NOMO-1 treated with DMSO at 0.1 percent for 48 hours (cell line): ENCODE measurements around the gene SLC6A16.
"Not testable (repeated sequence)": the region's sequence is repeated elsewhere in the genome, so short reads cannot be mapped to it uniquely, and the experiment has no call there.

ENCODE experiments used
- DNase-seq: peaks from one replicate; lab custom pipeline; 2025; ENCODE audit not compliant: unreplicated experiment; lab: John Stamatoyannopoulos, UW

SLC6A16 gene

DNA sequence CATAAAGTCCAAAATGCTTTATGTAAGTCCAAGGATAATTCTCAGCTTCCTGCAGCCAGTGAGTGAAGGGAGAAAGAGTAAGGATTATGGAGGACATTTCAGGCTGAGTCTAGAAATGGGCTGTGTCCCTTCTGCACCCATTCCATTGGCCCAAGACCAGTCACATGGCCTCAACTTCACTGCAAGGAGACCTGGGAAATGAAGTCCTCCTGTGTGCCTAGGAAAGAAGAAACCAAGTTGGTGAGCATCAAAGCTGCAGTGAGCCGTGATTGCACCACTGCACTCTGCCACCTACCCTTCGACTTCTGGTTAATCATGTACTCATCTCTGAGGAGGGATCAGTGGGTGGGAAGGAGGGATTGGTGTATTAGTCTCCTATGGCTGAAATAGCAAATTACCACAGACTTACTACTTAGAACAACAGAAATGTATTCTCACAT is 6.6 kb upstream of the SLC6A16 start:
- DNase-seq, result peak; percentile 82

DNA sequence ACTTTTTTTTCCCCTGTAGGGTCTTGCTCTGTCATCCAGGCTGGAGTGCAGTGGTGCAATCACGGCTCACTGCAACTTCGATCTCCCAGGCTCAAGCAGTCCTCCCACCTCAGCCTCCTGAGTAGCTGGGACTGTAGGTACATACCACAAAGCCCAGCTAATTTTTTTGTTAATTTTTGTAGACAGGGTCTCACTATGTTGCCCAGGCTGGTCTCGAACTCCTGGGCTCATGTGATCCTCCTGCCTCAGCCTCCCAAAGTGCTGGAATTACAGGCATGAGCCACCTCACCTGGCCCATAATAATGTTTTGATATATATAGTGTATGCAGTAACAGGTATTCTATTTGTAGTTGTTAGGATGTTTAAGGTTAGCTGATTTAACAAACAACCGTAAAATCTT is 6.2 kb upstream of the SLC6A16 start:
- not testable (repeated sequence) for DNase-seq

DNA sequence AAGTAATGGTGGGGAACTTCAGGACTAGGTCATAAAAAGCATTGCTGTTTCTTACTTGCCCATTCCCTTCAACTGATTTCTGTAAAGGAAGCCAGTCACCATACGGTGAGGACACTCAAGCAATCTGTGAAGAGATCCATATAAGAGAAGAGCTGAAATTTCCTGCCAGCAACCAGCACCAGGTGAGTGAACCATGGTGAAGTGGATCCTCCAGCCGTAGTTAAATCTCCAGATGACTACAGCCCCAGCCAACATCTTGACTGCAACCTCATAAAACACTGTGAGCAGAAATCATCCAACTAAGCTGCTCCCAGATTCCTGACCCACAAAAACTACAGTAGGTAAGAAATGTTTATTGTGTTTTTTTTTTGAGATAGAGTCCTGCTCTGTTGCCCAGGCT is 3.8 kb upstream of the SLC6A16 start:
- DNase-seq, result no peak

DNA sequence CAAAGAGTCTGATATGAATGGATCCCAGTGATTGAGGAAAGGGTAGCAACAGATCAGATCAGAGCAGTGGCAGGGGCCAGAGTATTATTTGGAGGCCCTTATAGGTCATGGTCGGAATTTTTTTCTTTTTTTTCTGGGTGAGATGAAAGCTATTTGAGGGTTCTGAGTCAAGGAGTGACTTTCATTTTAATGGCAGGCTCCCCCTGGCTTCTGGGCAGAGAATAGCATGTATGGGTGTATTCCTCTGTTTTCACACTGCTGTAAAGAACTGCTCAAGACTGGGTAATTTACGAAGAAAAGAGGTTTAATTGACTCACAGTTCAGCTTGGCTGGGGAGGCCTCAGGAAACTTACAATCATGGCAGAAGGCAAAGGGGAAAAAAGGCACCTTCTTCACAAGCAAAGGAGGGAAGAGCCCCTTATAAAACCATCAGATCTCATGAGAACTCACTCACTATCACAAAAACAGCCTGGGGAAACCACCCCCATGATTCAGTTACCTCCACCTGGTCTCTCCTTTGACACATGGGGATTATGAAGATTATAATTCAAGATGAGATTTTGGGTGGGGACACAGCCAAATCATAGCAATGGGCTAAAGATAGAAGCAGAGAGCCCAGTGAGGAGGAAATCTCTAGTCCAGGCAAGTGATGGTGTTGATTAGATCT is 3.0 kb upstream of the SLC6A16 start:
- DNase-seq, result peak; percentile 33

DNA sequence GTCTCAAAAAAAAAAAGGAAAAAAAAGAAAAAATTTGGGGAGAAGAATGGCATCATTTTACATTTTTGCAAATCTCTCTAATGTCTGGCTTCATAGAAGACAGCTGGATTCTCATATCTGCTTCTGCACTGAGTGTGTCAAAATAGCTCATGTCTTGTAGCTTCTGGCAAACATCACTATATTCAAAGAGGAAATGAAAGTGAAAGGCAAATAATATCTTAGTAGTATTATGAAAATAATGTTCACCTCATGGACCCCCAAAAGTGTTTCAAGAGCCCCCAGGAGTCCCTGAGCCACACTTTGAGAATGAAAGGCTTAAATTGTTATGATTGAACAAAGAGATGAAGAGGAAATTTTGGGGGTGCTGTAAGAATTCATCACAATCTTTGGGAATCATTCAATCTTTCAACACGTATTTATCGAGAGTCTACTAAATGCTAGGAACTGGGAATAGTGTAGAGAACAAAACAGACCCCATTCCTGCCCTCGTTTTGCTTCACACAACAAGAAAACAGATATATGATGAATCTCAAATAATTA is 1.2 kb upstream of the SLC6A16 start:
- peak; percentile 72 for DNase-seq

DNA sequence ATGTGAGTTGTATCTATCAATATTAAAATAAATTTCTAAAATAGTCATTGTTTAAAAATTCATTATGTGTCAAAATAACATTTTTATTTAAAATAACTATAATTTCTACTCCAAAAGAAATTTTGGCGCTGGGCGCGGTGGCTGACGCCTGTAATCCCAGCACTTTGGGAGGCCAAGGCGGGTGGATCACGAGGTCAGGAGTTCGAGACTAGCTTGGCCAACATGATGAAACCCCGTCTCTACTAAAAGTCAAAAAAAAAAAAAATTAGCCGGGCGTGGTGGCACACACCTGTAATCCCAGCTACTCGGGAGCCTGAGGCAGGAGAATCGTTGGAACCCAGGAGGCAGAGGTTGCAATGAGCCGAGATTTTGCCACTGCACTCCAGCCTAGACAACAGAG is 765 bp upstream of the SLC6A16 start:
- DNase-seq, result not testable (repeated sequence)

DNA sequence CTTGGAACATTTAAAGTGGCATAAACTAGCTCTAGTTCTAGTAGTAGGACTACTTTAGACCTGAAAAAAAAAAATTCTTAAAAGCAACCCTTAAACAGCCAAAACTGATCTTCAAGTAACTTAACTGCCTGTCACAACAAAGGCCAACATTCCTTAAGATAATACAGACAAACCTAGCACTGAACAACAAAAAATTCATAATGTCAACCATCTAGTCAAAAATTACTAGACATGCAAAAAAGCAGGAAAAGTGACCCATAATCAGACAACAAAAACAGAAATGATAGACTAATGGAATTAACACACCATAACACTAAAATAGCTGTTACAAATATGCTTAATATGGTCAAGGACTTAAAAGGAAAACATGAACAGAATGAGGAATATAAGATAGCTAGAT is 6.7 kb downstream of the SLC6A16 start:
- DNase-seq, result no peak

DNA sequence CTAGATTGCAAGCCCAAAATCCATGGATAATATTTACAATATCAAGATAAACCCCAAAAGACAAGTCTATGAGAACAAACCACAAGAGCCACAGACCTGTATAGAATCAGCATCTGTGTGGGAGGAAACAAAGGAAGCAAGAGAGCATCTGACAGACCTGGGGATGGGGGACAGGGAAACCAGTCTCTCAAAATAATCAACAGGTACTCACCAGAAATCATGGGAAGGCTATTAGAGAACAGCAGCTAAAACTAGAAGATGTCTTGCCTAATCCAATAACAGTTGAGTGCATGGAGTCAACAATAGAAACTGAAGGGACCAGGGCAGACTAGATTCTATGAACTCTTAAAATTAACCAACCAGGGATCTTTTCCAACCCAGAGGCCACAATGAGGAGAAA is 8.7 kb downstream of the SLC6A16 start:
- DNase-seq, result no peak

DNA sequence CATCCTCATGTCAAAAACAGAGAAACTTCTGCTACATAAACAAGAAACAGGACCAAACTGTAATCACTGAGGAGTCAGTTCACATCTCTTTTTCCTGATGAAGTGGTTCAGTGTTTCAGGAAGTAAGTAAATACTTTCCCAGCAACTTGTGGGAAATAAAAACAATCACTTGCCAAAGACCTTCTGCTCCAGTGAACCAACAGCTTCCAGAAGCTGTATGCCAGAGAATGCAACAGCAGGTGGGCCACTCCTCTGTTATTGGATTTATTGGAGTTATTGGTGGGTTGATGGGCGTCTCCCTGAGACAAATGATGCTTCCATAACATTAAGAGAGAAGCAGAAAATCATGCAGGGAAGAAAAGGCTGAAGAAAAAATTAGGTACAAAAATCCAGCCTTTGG is 9.9 kb downstream of the SLC6A16 start:
- DNase-seq, result no peak

DNA sequence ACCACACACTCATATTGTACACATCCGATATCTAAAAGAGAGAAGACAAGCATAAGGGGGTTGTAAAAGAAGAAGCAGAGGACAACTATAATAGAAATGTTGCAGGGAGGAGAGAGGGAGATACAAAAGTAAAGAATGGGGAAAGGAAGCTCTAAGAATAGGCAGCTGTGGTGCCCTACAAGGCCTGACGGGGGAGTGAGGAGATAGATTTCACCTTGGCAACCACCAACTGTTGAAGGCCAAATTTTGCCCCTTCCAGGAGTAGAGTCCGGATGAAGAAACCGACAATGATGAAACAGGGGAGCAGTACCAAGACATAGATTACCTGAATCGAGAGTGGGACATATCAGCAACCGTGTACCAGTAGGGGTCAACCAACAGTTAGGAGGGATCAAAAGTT is 15.9 kb downstream of the SLC6A16 start:
- DNase-seq, result no peak

DNA sequence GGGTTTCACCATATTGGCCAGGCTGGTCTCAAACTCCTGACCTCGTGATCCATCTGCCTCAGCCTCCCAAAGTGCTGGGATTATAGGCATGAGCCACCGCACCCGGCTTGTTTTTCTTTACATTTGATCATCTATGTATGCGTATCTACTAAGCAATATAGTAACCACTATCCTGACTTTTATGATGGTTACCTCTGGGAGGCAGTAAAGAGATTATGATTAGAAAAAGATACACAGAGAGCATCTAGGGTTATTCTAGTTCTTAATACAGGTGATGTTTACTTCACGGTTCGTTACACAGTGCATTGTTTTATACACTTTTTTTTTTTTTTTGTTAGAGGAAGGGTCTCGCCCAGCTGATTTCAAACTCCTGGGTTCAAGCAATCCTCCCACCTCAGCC is 18.3 kb downstream of the SLC6A16 start:
- DNase-seq, result peak; percentile 25

DNA sequence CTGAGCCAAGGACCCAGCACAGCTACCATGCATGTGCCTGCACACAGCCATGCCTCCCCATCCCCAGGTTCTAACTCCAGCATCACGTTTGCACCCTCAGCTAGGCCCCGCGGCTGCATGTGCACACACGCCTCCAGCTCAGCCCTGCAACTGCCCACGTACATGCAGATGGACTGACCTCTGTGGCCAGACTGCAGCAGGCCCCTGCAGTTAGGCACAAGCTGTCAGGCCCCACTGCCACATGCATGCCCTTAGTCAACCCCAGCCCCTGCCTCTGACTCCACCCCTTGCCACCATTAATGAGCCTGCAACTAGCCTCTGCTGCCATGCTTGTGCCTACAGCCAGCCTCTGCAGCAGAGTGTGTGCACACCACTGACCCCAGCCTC is 23.1 kb downstream of the SLC6A16 start:
- DNase-seq, result no peak

DNA sequence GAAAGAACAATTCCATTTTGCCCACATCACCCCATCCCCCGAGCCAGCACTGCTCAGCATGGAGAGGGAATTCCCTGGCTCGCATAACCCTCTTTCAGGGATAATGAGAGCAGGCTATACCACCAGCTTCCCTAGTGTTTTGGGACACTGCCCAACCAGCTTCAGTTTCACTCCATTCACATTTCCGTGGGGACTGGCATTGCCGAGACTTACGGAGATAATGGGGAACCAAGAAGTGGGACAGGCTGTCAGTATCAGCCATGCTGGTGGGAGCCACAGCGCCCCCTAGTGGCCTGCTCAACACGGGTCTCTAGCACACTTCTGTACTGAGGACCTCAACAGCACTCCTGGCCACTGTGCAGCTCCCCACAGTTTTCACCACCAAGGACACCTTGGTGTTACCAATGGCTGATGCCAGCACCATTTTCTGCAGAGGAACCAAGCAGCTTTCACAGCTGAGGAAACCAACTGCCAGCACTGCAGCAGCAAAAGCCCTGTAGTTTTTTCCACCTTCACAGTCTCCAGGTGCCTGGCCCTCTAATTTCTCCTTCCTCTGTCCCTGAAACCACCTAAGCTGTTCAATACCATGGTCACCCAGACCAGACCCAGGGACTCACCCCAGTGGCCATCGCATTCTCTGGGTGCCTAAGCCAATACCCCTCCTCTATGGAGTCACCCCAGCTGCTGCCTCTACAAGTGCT is 23.7 kb downstream of the SLC6A16 start:
- peak; percentile 72 for DNase-seq

DNA sequence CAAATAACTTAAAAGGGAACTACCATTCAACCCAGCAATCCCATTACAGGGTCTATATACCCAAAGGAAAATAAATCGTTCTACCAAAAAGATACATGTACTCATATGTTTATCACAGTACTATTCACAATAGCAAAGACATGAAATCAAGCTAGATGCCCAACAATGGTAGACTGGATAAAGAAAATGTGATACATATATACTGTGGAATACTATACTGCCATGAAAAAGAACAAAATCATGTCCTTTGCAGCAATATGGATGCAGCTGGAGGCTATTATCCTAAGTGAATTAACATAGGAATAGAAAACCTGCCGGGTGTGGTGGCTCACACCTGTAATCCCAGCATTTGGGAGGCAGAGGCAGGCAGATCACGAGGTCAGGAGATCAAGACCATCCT is 26.3 kb downstream of the SLC6A16 start:
- DNase-seq, result not testable (repeated sequence)

DNA sequence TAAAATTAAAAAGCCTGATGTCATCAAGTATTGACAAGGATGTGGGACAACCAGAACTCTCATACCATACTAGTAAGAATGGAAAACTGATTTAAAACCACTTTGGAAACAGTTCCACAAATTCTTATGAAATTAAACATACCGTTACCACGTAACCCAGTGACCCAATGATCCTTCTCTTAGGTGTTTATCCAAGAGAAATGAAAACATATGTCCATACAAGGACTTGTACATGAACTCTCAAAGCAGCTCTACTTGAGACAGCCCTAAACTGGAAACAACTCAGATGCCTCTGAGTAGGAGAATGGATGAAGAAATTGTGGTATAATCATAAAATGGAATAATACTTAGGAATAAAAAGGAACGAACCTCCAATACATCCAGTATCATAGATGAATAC is 27.6 kb downstream of the SLC6A16 start:
- DNase-seq, result no peak

DNA sequence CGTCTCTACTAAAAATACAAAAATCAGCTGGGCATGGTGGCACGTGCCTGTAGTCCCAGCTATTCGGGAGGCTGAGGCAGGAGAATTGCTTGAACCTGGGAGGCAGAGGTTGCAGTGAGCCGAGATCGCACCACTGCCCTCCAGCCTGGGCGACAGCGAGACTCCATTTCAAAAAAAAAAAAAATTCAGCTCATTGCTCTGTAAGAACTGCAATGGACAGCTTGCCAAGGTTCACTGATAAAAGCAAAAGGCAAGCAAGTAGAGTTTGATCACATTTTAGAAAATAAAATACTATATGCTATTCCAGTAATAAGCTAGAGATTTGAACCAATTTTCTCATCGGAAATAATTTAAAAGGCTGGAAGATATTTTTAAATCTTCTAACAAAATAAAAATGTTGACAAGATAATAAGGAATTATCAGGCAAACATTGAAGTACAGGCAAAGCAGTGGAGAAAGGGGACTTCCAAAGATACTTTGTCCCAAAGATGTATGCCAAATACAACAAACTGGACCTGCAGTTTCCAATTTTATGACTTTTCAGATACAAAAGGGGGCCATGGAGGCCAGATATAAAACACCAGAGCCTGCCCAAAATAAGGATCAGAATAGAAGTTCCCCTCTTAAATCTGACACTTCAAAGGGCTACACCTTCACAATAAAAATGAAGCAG is 29.6 kb downstream of the SLC6A16 start:
- no peak for DNase-seq

DNA sequence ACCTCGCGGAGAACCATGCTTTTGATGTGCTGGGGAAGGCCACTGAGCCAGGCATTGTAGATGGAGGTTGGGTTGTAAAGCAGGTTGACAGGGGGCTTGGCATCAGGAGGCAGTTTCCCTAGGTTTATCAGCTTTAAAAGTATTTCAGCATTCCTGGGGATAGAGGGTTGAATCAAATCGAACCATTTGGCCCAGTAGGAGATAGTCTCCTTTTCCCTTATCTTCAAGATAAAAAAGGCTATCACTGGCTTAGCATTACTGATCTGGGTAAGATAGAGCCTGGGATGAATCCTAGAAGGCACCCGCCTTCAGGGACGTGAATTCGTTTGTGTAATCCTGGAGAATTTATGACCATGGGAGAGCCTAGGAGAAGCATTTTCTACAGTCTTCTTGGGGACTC is 30.6 kb downstream of the SLC6A16 start:
- DNase-seq, result no peak

DNA sequence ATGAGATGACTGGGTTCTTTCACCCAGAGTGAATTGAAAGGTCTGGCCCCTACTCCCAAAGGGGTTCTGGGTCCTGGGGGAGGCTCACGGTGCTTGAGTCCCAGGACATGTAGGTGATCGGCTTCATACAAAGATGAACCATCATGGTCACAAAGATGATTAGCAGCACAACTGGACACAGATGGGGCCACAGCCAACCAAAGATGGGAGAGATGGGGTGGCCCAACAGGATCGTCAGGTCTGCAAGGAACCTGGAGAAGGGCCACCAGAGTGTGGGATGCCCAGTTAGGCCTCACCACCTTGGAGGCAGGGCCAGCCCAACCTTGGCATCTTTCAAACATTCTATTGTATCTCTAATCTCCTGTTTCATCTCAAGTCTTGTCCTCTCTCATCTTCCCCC is 34.5 kb downstream of the SLC6A16 start:
- no peak for DNase-seq

DNA sequence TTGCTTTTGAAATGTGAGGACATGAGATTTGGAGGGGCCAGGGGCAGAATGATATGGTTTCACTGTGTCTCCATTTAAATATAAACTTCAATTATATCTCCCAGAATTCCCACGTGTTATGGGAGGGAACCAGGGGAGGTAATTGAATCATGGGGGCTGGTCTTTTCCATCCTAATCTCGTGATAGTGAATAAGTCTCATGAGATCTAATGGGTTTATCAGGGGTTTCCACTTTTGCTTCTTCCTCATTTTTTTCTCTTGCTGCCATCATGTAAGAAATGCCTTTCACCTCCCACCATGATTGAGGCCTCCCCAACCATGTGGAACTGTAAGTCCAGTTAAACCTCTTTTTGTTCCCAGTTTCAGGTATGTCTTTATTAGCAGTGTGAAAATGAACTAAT is 35.7 kb downstream of the SLC6A16 start:
- not testable (repeated sequence) for DNase-seq

DNA sequence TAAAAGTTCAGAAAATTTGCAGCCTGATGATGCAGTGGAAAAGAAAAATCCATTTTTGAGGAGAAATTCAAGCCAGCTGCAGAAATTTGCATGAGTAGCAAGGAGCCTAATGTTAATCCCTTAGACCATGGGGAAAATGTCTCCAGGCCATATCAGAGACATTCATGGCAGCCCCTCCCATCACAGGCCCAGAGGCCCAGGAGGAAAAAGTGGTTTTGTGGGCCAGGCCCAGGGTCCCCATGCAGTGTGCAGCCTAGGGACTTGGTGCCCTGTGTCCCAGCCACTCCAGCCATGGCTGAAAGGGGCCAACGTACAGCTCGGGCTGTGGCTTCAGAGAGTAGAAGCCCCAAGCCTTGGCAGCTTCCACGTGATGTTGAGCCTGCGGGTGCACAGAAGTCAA is 36.8 kb downstream of the SLC6A16 start:
- not testable (repeated sequence) for DNase-seq

DNA sequence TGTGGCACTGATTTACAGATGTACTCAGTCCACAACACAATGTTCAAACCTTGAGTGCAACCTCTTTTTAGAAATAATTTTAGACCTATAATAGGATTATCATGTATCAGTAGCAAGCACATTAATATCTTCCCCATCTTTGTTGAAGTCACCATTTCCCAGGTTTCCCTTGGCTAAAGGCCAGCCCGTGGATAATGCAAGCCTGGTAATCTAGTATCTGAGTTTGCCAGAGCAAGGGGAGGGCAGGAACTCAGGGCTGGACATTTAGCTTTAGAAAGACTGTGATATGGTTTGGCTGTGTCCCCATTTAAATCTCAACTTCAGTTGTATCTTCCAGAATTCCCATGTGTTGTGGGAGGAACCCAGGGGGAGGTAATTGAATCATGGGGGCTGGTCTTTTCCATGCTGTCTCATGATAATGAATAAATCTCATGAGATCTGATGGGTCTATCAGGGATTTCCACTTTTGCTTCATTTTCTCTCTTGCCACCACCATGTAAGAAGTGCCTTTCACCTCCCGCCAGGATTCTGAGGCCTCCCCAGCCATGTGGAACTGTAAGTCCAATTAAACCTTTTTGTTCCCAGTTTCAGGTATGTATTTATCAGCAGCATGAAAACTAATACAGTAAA is 37.7 kb downstream of the SLC6A16 start:
- no peak for DNase-seq

DNA sequence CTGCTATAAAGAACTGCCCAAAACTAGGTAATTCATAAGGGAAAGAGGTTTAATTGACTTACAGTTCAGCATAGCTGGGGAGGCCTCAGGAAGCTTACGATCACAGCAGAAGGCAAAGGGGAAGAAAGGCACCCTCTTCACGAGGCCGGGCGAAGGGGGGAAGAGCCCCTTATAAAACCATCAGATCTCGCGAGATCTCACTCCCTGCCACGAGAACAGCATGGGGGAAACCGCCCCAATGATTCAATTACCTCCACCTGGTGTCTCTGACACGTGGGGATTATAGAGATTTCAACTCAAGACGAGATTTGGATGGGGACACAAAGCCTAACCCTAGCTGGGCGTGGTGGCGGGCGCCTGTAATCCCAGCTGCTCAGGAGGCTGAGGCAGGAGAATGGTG is 42.8 kb downstream of the SLC6A16 start:
- DNase-seq, result no peak
